ENCODE data around the gene ARL5A. TPM values are rescaled to one million over a fixed set of nuclear protein-coding genes. Genes with fewer than 3 reads are reported as not detected.

The ARL5A gene
- total and polyA plus RNA-seq, 2 donors (not counting 3 experiments of a cell fraction or from before 2014, with no cell fraction given), result 25.8 to 73.2 TPM

GRCh38 chr2:151860210-151860609, 32.0 kb upstream of the ARL5A start:
- dilution Hi-C loops (cut with MboI; ENCODE audit: extremely low pct_ligation_motif_present, low sequenced_read_pairs), result no loop called here
- FAIRE-seq (no peak), DNase-seq (ENCODE audit: low read depth, low spot score) (no peak)
- Histone ChIP-seq H3K4me3 (replicated peaks in 1 of 3; ENCODE audit: insufficient read depth in 1 of 3, low read depth in 1 of 3, low read length in 3 of 3) (no peak overlapping the region), H3K27ac (ENCODE audit: insufficient read depth, low read depth, low read length) (no peak overlapping the region), H4K20me1 (replicated peaks; ENCODE audit: control insufficient read depth, extremely low read depth, insufficient read depth, low read length) (no peaks in the 10 kb centered on the region), H3K9ac (replicated peaks; ENCODE audit: extremely low read depth, insufficient read depth, low read length) (no peak overlapping the region), H3K36me3 (ENCODE audit: control insufficient read depth in 2 of 2, extremely low read depth in 1 of 2, insufficient read depth in 2 of 2, low read length in 2 of 2) (no peaks in the 10 kb centered on the region), H3K27me3 (ENCODE audit: control insufficient read depth in 2 of 2, insufficient read depth in 2 of 2, low read length in 2 of 2) (peaks cover 0 to 6% of the 10 kb centered on the region in 2 experiments), H3K4me2 (ENCODE audit: insufficient read depth, low read length) (no peak overlapping the region), H2AFZ (ENCODE audit: low read depth, low read length) (no peak overlapping the region), H3K4me1 (ENCODE audit: control insufficient read depth, extremely low read depth, insufficient read depth, low read length) (no peaks in the 10 kb centered on the region), H3K9me3 (replicated peaks; ENCODE audit: control insufficient read depth, insufficient read depth, low read length) (no peaks in the 10 kb centered on the region), H3K79me2 (ENCODE audit: control insufficient read depth, insufficient read depth, low read length) (no peaks in the 10 kb centered on the region), H3K9me1 (replicated peaks; ENCODE audit: control insufficient read depth, extremely low read depth, insufficient read depth, low read length) (no peaks in the 10 kb centered on the region)
- intact Hi-C loops (cut with micrococcal nuclease), result no loop called here
- CTCF ChIA-PET, result no interaction called here
- no TSS peak for BruUV-seq (replicated peaks)
- TF ChIP-seq EZH2 (IDR thresholded peaks at IDR 0.05; ENCODE audit: borderline replicate concordance, low read depth, low read length, severe bottlenecking) (no peak), JUN (IDR thresholded peaks at IDR 0.05; ENCODE audit: borderline replicate concordance, insufficient read depth, insufficient read length, low read depth) (no peak), GATA2 (IDR thresholded peaks at IDR 0.05; ENCODE audit: insufficient read depth, insufficient read length, low read depth, low read length) (no peak), MYC (IDR thresholded peaks at IDR 0.05; ENCODE audit: low read depth, low read length) (no peak), POLR2AphosphoS5 (IDR thresholded peaks at IDR 0.05; ENCODE audit: insufficient read depth, low read depth, low read length) (no peak), POLR2A (IDR thresholded peaks at IDR 0.05; ENCODE audit: low read depth, low read length) (no peak), MAX (IDR thresholded peaks at IDR 0.05; ENCODE audit: insufficient read depth, insufficient read length) (no peak), FOS (IDR thresholded peaks at IDR 0.05; ENCODE audit: borderline replicate concordance, insufficient read depth, low read length) (no peak), CTCF (IDR thresholded peaks at IDR 0.05; ENCODE audit: extremely low read depth in 1 of 2, insufficient read depth in 1 of 2, low read depth in 1 of 2, low read length in 2 of 2) (no peak)
- POLR2A ChIA-PET, result no interaction called here
